Measurements from ENCODE around the gene MSH2. TPM values are rescaled to one million over a fixed set of nuclear protein-coding genes. Genes with fewer than 3 reads are reported as not detected.

The MSH2 gene
- total and polyA plus RNA-seq, 8 donors = 3.1 to 31.5 (median 7.2) TPM

GRCh38 chr2:47525167-47525566 is 122.2 kb downstream of the MSH2 start:
- no peaks in the 10 kb centered on the region for H3K36me3 ChIP-seq
- H3K9me3 ChIP-seq = no peaks in the 10 kb centered on the region
- DNase-seq = no peak
- 91 to 98% (median 94%) methylated on average over 3 to 4 of the region's 4 CpGs for WGBS, 5 donors
- H3K4me3 ChIP-seq = no peak overlapping the region
- intact Hi-C loops (cut with DNase I; ENCODE audit: low total_unique reads) = no loop called here
- TF ChIP-seq EP300 (IDR thresholded peaks at IDR 0.05) (no peak), CTCF (IDR thresholded peaks at IDR 0.05) (no peak), POLR2A (IDR thresholded peaks at IDR 0.05) (no peak), POLR2AphosphoS5 (IDR thresholded peaks at IDR 0.05) (no peak)
- H3K27me3 ChIP-seq = peaks cover 0 to 25% (median 14%) of the 10 kb centered on the region in 3 donors
- H3K4me1 ChIP-seq = peaks cover 12 to 16% (median 16%) of the 10 kb centered on the region in 4 donors
- H3K27ac ChIP-seq = no peak overlapping the region

- DNase-seq = no peak
- H3K27me3 ChIP-seq = no peaks in the 10 kb centered on the region
- intact Hi-C loops (cut with DNase I; ENCODE audit: low total_unique reads) = no loop called here
- TF ChIP-seq EP300 (IDR thresholded peaks at IDR 0.05) (no peak), POLR2A (IDR thresholded peaks at IDR 0.05) (no peak), POLR2AphosphoS5 (IDR thresholded peaks at IDR 0.05) (no peak), CTCF (IDR thresholded peaks at IDR 0.05) (no peak)
- H3K4me3 ChIP-seq = no peak overlapping the region
- WGBS, 5 donors = 86 to 93% (median 89%) methylated on average over 6 of the region's 6 CpGs
- H3K36me3 ChIP-seq = no peaks in the 10 kb centered on the region
- H3K9me3 ChIP-seq = no peaks in the 10 kb centered on the region
- no peak overlapping the region for H3K27ac ChIP-seq
- no peaks in the 10 kb centered on the region for H3K4me1 ChIP-seq
Observed at GRCh38 chr2:47528455-47528854, 125.5 kb downstream of the MSH2 start.

- no peak for TF ChIP-seq CTCF (IDR thresholded peaks at IDR 0.05)
- no peak for TF ChIP-seq POLR2AphosphoS5 (IDR thresholded peaks at IDR 0.05)
- no peak for TF ChIP-seq EP300 (IDR thresholded peaks at IDR 0.05)
- Histone ChIP-seq H3K9me3 (no peaks in the 10 kb centered on the region), H3K27ac (no peak overlapping the region), H3K27me3 (no peaks in the 10 kb centered on the region), H3K4me3 (no peak overlapping the region), H3K36me3 (no peaks in the 10 kb centered on the region), H3K4me1 (no peaks in the 10 kb centered on the region)
- intact Hi-C loops (cut with DNase I; ENCODE audit: low total_unique reads) = no loop called here
- 68 to 76% (median 70%) methylated on average over 6 of the region's 6 CpGs for WGBS, 5 donors
- no peak for DNase-seq
Observed at GRCh38 chr2:47528874-47529273, 125.9 kb downstream of the MSH2 start.

- Histone ChIP-seq H3K4me3 (no peak overlapping the region), H3K36me3 (no peaks in the 10 kb centered on the region), H3K27ac (no peak overlapping the region), H3K9me3 (no peaks in the 10 kb centered on the region), H3K27me3 (no peaks in the 10 kb centered on the region), H3K4me1 (no peaks in the 10 kb centered on the region)
- DNase-seq = no peak
- WGBS, 5 donors = 73 to 80% (median 76%) methylated on average over 14 to 16 of the region's 16 CpGs
- intact Hi-C loops (cut with DNase I; ENCODE audit: low total_unique reads) = no loop called here
- TF ChIP-seq POLR2AphosphoS5 (IDR thresholded peaks at IDR 0.05) (no peak), CTCF (IDR thresholded peaks at IDR 0.05) (no peak), POLR2A (IDR thresholded peaks at IDR 0.05) (no peak), EP300 (IDR thresholded peaks at IDR 0.05) (no peak)
Observed at GRCh38 chr2:47530105-47530760, 127.3 kb downstream of the MSH2 start.
